ENCODE data around the gene MVB12B.

MVB12B gene

GRCh38 chr9:126498331-126498730 lies 171.7 kb downstream of the MVB12B start:
- no peaks in the 10 kb centered on the region for H3K9me3 ChIP-seq (ENCODE audit: low read length)
- H3K36me3 ChIP-seq (ENCODE audit: insufficient read depth, low read length) = no peaks in the 10 kb centered on the region
- H3K9ac ChIP-seq (ENCODE audit: low read length) = no peak overlapping the region
- no peak overlapping the region for H3K27ac ChIP-seq (ENCODE audit: low read depth, low read length)
- H3K4me1 ChIP-seq (ENCODE audit: insufficient read depth, low read length) = peaks cover 22% of the 10 kb centered on the region
- H3K4me3 ChIP-seq (ENCODE audit: low read depth in 1 of 2, low read length in 2 of 2) = no peak overlapping the region
- H3K27me3 ChIP-seq (ENCODE audit: control insufficient read depth in 1 of 2, insufficient read depth in 2 of 2, low read length in 2 of 2) = no peaks in the 10 kb centered on the region

- peak overlapping the region; percentile 14 for H3K27ac ChIP-seq (ENCODE audit: low read depth, low read length)
Observed at GRCh38 chr9:126499005-126499910, 172.6 kb downstream of the MVB12B start.

GRCh38 chr9:126499911-126500599 lies 173.4 kb downstream of the MVB12B start:
- Histone ChIP-seq H3K4me1 (ENCODE audit: insufficient read depth, low read length) (peaks cover 22% of the 10 kb centered on the region), H3K27me3 (ENCODE audit: control insufficient read depth in 1 of 2, insufficient read depth in 2 of 2, low read length in 2 of 2) (no peaks in the 10 kb centered on the region), H3K27ac (ENCODE audit: low read depth, low read length) (peak overlapping the region; percentile 14), H3K9ac (ENCODE audit: low read length) (no peak overlapping the region), H3K9me3 (ENCODE audit: low read length) (no peaks in the 10 kb centered on the region), H3K4me3 (ENCODE audit: low read depth in 1 of 2, low read length in 2 of 2) (peak overlapping the region in 1 of 2 donors; percentile 57), H3K36me3 (ENCODE audit: insufficient read depth, low read length) (no peaks in the 10 kb centered on the region)

More at GRCh38 chr9:126499005-126499910, 172.6 kb downstream of the MVB12B start:
- Histone ChIP-seq H3K9me3 (ENCODE audit: low read length) (no peaks in the 10 kb centered on the region), H3K27me3 (ENCODE audit: control insufficient read depth in 1 of 2, insufficient read depth in 2 of 2, low read length in 2 of 2) (no peaks in the 10 kb centered on the region), H3K4me3 (ENCODE audit: low read depth in 1 of 2, low read length in 2 of 2) (peak overlapping the region; percentile 8 to 57), H3K9ac (ENCODE audit: low read length) (no peak overlapping the region), H3K36me3 (ENCODE audit: insufficient read depth, low read length) (no peaks in the 10 kb centered on the region), H3K4me1 (ENCODE audit: insufficient read depth, low read length) (peaks cover 22% of the 10 kb centered on the region)

- H3K4me1 ChIP-seq (ENCODE audit: insufficient read depth, low read length) = peaks cover 22% of the 10 kb centered on the region
- no peaks in the 10 kb centered on the region for H3K9me3 ChIP-seq (ENCODE audit: low read length)
- no peak overlapping the region for H3K9ac ChIP-seq (ENCODE audit: low read length)
- no peaks in the 10 kb centered on the region for H3K36me3 ChIP-seq (ENCODE audit: insufficient read depth, low read length)
- no peaks in the 10 kb centered on the region for H3K27me3 ChIP-seq (ENCODE audit: control insufficient read depth in 1 of 2, insufficient read depth in 2 of 2, low read length in 2 of 2)
- H3K4me3 ChIP-seq (ENCODE audit: low read depth in 1 of 2, low read length in 2 of 2) = peak overlapping the region in 1 of 2 donors; percentile 28
- no peak overlapping the region for H3K27ac ChIP-seq (ENCODE audit: low read depth, low read length)
Observed at GRCh38 chr9:126500600-126501382, 174.2 kb downstream of the MVB12B start.

GRCh38 chr9:126501383-126502331 lies 175.0 kb downstream of the MVB12B start:
- H3K9me3 ChIP-seq (ENCODE audit: low read length) = no peaks in the 10 kb centered on the region
- no peak overlapping the region for H3K9ac ChIP-seq (ENCODE audit: low read length)
- no peaks in the 10 kb centered on the region for H3K27me3 ChIP-seq (ENCODE audit: control insufficient read depth in 1 of 2, insufficient read depth in 2 of 2, low read length in 2 of 2)
- H3K4me1 ChIP-seq (ENCODE audit: insufficient read depth, low read length) = peaks cover 22% of the 10 kb centered on the region
- peak overlapping the region in 1 of 2 donors; percentile 28 for H3K4me3 ChIP-seq (ENCODE audit: low read depth in 1 of 2, low read length in 2 of 2)
- no peaks in the 10 kb centered on the region for H3K36me3 ChIP-seq (ENCODE audit: insufficient read depth, low read length)
- no peak overlapping the region for H3K27ac ChIP-seq (ENCODE audit: low read depth, low read length)

- Histone ChIP-seq H3K9me3 (ENCODE audit: low read length) (no peaks in the 10 kb centered on the region), H3K27ac (ENCODE audit: low read depth, low read length) (no peak overlapping the region), H3K4me1 (ENCODE audit: insufficient read depth, low read length) (peaks cover 22% of the 10 kb centered on the region), H3K4me3 (ENCODE audit: low read depth in 1 of 2, low read length in 2 of 2) (no peak overlapping the region), H3K9ac (ENCODE audit: low read length) (no peak overlapping the region), H3K36me3 (ENCODE audit: insufficient read depth, low read length) (no peaks in the 10 kb centered on the region), H3K27me3 (ENCODE audit: control insufficient read depth in 1 of 2, insufficient read depth in 2 of 2, low read length in 2 of 2) (no peaks in the 10 kb centered on the region)
Observed at GRCh38 chr9:126502417-126503332, 176.0 kb downstream of the MVB12B start.

- no peaks in the 10 kb centered on the region for H3K36me3 ChIP-seq (ENCODE audit: insufficient read depth, low read length)
- H3K4me1 ChIP-seq (ENCODE audit: insufficient read depth, low read length) = peaks cover 22% of the 10 kb centered on the region
- H3K27ac ChIP-seq (ENCODE audit: low read depth, low read length) = no peak overlapping the region
- H3K27me3 ChIP-seq (ENCODE audit: control insufficient read depth in 1 of 2, insufficient read depth in 2 of 2, low read length in 2 of 2) = no peaks in the 10 kb centered on the region
- no peak overlapping the region for H3K4me3 ChIP-seq (ENCODE audit: low read depth in 1 of 2, low read length in 2 of 2)
- H3K9ac ChIP-seq (ENCODE audit: low read length) = no peak overlapping the region
- H3K9me3 ChIP-seq (ENCODE audit: low read length) = no peaks in the 10 kb centered on the region
Observed at GRCh38 chr9:126503333-126504085, 176.9 kb downstream of the MVB12B start.

GRCh38 chr9:126504086-126504976 lies 177.7 kb downstream of the MVB12B start:
- no peaks in the 10 kb centered on the region for H3K9me3 ChIP-seq (ENCODE audit: low read length)
- no peak overlapping the region for H3K4me3 ChIP-seq (ENCODE audit: low read depth in 1 of 2, low read length in 2 of 2)
- no peaks in the 10 kb centered on the region for H3K27me3 ChIP-seq (ENCODE audit: control insufficient read depth in 1 of 2, insufficient read depth in 2 of 2, low read length in 2 of 2)
- H3K9ac ChIP-seq (ENCODE audit: low read length) = no peak overlapping the region
- no peak overlapping the region for H3K27ac ChIP-seq (ENCODE audit: low read depth, low read length)
- peaks cover 18% of the 10 kb centered on the region for H3K4me1 ChIP-seq (ENCODE audit: insufficient read depth, low read length)
- no peaks in the 10 kb centered on the region for H3K36me3 ChIP-seq (ENCODE audit: insufficient read depth, low read length)

GRCh38 chr9:126504977-126505455 lies 178.4 kb downstream of the MVB12B start:
- Histone ChIP-seq H3K36me3 (ENCODE audit: insufficient read depth, low read length) (no peaks in the 10 kb centered on the region), H3K9ac (ENCODE audit: low read length) (no peak overlapping the region), H3K4me1 (ENCODE audit: insufficient read depth, low read length) (peaks cover 13% of the 10 kb centered on the region), H3K27me3 (ENCODE audit: control insufficient read depth in 1 of 2, insufficient read depth in 2 of 2, low read length in 2 of 2) (peaks cover 0 to 4% of the 10 kb centered on the region in 2 donors), H3K9me3 (ENCODE audit: low read length) (no peaks in the 10 kb centered on the region), H3K4me3 (ENCODE audit: low read depth in 1 of 2, low read length in 2 of 2) (no peak overlapping the region), H3K27ac (ENCODE audit: low read depth, low read length) (no peak overlapping the region)
